IPS-11a (cell line): ENCODE measurements around the gene CDC25A.
"Not testable (repeated sequence)": the region's sequence is repeated elsewhere in the genome, so short reads cannot be mapped to it uniquely, and the experiment has no call there.

Source experiments
- H3K4me3 ChIP-seq: one replicate; pipeline ENCODE4 v1.5.1; 2013; ENCODE audit warnings: low read depth, low read length, control low read depth

Gene CDC25A

DNA sequence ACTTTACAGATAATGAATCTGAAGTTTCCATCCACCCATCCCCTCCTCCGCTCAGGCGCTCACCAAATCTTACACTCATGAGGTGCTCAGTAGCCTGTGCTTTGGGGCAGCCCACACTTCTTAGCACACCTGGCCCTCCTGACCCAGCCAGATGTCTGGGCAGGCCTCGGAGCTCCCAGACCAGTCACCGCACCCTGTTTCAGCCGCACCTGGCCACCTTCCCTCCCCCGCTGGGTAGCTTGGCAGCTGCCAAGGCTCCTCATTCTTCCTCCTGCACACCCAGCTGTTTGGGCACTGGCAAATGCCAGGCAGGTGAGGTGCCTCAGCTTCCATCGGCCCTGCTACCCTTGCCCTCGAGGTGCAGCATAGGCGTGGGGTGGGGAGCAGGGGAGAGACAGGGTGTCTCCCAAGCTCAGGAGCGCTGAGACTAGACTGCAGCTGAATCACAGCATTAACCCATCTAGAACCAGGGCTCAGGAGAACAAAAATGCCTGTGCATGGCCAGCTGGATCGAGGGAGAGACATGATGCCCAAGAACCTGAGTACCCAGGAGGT is 45.8 kb downstream of the CDC25A start:
- no peak overlapping the region for H3K4me3 ChIP-seq

DNA sequence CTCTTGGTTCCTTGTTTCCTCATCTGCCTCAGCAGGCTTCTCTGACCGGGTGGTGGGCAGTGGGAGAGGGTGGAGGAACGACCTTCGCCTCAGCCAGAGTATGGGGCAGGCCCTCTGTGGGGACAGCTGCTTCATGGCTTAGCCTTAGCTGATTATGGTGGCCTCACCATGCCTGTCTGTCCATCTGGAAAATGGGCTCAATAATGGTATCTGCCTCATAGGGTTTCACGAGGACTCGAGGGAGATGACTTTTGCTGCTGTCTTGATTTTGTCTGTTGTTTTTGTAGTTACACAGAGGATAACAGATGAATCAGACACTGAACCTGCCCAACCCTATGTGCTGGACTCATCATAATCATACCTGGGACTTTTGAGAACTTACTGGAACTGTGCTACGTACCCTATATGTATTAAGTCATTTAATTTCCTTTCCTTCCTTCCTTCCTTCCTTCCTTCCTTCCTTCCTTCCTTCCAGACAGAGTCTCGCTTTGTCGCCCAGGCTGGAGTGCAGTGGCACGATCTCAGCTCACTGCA is 46.5 kb downstream of the CDC25A start:
- H3K4me3 ChIP-seq, result no peak overlapping the region

DNA sequence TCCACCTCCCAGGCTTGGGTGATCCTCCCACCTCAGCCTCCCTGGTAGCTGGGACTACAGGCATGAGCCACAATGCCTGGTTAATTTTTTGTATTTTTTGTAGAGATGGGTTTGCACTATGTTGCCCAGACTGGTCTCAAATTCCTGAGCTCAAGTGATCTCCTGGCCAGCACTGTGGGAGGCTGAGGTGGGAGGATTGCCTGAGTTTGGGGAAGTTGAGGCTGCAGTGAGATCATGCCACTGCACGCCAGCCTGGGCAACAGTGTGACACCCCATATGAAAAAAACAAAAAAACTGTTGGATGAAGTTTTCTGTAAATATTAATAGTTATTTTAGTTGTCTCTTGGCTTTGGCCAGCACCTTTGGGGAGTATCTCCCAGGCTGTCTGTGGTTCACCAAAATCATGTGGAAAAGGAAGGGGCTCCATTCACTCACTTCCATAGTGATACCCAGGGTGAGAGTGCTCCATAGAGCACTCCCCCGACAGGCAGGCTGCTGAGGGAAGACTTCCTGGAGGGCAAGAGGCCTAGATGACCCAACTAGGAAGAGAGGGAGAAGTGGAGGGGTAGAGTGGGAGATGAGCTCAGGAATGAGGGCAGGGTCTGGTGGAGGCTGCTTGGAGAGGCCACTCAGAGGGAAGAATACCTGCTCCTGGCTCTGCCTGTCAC is 47.1 kb downstream of the CDC25A start:
- no peak overlapping the region for H3K4me3 ChIP-seq

DNA sequence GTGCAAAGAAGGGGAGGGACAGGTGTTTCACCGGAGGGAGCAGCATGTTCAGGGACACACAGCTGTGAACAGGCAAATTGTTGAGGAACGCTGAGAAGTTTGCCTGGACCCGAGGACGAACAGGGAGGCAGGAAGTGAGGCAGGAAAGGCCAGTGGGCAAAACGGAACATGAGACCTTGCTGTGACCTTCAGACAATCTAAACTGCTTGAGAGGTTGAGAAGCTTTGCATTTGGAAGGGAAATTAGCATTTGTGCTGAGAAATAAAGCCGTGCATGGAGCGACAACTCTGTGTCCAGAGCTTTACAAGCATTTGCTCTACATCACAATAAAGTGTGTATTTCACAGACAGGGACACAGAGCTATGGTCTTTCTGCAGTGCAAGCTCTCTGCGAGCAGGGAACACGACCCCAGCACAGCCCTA is 47.9 kb downstream of the CDC25A start:
- H3K4me3 ChIP-seq, result no peak overlapping the region

DNA sequence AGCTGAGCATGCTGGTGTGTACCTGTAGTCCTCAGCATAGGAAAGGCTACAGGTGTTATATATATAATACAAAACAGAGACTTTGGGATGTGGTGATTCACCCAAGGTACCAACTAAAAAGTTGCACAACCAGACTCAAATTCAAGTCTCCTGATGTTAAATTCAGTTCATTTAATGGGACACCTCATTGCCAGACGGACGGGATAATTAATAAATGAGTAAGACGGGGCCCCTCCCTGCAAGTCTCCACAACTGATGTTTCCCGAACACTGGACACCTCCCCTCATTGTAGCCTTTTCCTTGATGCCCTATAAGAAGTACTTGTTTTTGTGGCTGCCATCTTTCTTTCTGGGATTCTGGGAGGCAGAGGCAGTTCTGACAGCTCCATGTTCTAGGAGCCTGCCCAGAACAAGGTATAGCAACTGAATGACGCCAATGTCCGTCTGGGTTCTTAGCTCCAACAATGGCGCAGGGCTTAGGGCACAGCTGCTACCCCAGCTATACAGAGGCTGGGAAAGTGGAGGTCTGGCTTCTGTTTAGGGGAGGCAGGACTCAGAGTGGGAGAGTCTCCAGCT is 50.7 kb downstream of the CDC25A start:
- no peak overlapping the region for H3K4me3 ChIP-seq

DNA sequence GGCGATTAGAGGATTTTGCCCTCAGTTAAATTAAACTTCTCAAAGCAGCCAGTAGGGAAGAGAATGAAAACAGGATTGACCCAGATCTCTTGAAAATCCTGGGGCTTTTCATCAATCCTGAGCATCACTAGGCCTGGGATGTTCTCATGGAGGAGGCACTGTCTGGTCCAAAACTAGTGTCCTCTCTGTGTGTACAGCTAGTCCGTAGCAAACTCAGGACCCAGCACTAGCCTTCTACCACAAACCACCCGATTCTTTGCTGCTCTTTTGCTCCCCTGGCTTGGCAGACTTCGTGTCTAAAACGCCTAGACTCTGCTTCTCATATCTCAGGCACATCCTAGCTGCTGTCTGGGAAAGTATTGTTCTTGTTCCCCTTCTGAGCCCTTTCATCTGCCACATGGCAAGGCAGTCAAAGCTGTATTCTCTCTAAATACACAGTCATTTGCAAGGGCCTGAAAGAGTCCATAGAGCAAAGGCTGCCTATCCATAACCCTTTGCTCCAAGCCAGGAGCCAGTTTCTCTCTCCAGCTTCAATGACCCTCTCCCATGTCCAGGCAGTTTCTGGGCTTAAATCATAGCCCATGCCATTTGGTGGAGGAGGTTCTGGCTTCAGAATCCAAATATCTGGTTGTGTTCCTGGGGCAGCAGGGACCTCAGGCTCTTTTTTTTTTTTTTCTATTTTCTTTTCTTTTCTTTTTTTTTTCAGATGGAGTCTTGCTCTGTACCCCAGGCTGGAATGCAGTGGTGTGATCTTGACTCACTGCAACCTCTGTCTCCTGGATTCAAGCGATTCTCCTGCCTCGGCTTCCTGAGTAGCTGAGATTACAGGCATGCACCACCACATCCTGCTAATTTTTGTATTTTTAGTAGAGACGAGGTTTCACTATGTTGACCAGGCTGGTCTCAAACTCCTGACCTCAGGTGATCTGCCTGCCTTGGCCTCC is 52.4 kb downstream of the CDC25A start:
- H3K4me3 ChIP-seq, result no peak overlapping the region

DNA sequence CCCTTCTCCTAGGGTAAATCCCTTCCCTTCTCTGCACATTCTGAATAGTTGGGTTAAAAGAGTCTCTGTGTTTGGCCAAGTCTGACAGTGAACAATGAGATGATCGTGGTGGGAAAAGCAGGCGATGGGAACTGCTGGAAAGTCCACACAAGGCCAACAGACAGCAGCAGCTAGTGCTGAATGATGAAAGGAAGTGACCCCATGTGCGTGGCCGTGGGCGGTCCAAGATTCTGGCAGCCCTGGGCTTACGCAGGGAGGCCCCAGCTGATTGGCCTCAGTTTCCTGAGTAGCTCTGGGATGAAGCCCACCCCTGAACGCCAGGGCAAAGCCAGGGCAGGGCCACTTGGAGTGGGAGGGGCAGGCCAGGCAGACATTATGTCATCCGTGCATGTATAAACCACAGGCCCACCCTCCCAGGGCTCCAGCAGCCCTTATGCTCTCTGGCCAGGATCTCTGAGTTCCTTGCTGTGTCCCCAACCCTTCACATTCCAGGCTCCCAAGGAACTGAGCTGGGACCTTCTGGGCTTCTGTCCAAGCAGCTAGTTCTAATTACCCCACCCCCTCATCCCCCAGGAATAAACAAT is 57.8 kb downstream of the CDC25A start:
- H3K4me3 ChIP-seq, result no peak overlapping the region

DNA sequence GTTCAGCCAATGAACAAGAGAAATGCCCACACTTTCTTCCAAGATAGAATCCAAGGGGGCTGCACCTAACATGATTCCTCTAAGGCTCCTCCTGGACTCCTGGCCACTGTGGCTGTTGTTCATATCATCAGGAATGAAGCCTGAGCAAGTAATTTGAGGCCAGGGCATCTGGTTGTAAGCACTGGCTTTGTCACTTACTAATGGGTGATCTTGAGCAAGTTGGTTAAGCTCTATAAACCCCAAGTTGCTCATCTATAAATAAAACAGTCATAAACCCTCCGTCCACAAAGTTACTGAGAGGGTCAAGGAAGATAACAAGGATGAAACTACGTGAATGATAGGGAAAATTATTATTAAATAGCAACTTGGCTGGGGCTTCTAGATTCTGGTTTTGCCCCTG is 58.3 kb downstream of the CDC25A start:
- H3K4me3 ChIP-seq, result no peak overlapping the region

DNA sequence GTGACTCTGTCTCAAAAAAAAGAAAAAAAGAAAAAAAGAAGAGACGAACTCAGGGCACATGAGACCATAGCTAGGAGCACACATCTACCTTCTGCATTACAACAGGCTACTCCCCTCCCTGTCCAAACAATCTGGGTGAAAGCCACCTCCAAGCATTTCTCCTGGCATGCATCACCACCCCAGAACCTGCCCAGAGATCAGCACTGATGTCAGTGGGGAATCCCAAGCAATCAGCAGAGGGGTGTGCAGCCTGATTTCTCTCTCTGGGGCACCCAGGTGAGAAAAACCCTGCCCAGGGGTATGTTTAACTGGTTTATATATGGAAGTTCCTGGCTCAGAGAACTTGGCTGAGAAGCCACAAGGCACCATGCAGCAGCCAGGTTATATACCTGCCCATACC is 59.4 kb downstream of the CDC25A start:
- no peak overlapping the region for H3K4me3 ChIP-seq

DNA sequence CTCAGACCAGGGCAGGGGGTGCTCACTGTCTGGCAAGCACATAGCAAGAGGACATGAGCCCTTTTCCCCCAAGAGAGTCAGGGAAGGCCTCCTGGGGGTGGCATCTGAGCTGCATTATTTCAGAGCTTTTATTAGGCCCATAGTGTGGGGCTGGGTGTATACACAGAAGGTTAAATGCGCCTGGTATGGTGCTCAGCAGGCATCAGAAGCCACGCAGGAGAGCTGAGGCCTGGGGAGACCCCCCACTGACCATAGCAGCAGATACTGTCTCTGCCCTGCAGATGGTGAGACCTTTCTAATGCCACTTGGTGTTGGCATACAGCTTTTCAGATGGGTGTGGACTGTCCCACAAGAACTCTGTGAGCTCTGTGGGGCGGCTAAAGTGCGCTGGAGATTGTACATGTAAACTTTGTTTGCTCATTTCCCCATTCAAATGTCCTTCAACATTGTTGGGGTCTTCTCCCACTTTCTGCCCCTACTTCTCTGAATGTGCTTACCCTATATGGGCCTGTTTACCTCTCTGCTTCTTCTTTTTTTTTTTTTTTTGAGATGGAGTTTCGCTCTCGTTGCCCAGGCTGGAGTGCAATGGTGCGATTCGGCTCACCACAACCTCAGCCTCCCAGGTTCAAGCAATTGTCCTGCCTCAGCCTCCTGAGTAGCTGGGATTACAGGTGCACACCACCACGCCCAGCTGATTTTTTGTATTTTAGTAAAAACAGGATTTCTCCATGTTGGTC is 62.2 kb downstream of the CDC25A start:
- H3K4me3 ChIP-seq, result no peak overlapping the region

DNA sequence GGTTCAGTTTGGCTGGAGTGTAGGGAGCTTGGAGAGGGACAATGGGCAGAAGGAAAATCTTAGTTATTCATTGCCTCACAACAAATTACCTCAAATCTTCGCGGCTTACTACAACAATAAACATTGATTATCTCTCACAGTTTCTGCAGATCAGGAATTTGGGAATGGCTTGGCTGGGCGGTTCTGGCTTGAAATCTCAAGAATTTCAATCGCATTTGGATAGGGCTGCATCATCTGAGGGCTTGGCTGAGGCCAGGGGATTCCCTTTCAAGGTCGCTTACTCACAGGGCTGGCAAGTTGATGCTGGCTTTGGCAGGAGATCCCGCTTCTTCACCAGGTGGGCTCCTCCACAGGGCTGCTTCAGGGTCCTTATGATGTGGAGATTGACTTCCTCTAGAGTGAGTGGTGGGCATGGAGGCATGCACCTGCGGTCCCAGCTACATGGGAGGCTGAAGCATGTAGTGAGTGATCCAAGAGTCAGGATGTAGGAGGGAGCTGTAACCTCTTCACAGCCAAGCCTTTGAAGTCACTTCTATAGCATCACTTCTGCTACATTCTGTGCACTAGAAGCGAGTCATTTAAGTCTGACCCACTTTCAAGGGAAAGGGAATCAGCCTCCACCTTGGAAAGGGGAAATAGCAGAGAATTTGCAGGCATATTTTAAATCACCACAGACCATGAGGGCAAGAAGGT is 63.1 kb downstream of the CDC25A start:
- no peak overlapping the region for H3K4me3 ChIP-seq

DNA sequence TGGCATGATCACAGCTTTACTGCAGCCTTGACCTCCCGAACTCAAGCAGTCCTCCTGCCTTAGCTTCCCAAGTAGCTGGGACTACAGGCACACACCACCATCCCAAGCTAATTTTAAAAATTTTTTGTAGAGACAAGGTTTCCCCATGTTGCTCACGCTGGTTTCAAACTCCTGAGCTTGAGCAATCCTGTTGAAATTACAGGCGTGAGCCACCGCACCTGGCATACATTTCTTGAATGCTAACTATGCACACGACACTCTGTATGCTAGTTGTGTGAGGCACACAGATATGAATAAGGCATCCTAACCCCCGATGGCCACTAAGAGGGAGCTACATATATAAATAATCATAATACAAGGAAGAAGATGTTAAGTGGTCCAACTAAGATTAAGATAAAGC is 64.9 kb downstream of the CDC25A start:
- H3K4me3 ChIP-seq, result no peak overlapping the region

DNA sequence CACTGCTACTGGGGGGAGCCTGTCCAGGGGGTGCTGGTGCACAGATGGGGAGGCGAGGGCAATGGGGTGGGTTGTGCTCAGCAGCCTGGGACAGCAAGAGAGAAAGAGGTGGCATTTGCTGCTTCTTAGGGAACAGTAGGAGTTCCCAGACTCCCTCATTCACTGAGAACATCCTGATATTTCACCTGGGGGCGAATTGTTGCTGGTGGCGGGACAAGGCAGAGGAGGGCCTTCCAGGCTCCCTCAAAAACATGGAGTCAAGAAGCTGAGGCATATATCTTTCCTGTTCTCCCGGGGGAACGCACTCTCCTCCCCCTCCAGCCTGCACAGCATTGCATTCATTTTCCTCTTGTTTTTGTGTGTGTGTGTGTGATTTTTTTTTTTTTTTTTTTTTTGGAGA is 65.7 kb downstream of the CDC25A start:
- H3K4me3 ChIP-seq, result no peak overlapping the region

DNA sequence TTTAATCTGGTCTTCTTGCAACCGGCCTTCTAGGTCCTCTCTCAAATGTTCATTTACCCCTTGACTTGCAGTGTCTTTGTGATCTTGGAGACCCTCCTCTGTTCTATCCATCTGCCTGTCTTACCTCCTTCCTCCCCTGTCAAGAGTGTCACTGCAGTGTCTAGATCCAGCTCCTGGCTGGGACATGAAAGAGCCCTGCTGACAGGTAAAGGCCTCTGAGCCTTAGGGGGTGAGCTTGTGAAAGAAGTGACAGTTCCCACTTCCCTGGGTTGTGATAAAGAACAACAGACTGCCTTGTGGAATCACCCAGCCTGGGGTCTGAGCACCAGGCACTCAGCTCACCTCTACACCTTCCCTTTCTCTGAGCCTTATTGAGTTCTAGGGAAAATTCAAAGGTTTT is 68.0 kb downstream of the CDC25A start:
- H3K4me3 ChIP-seq, result no peak overlapping the region

DNA sequence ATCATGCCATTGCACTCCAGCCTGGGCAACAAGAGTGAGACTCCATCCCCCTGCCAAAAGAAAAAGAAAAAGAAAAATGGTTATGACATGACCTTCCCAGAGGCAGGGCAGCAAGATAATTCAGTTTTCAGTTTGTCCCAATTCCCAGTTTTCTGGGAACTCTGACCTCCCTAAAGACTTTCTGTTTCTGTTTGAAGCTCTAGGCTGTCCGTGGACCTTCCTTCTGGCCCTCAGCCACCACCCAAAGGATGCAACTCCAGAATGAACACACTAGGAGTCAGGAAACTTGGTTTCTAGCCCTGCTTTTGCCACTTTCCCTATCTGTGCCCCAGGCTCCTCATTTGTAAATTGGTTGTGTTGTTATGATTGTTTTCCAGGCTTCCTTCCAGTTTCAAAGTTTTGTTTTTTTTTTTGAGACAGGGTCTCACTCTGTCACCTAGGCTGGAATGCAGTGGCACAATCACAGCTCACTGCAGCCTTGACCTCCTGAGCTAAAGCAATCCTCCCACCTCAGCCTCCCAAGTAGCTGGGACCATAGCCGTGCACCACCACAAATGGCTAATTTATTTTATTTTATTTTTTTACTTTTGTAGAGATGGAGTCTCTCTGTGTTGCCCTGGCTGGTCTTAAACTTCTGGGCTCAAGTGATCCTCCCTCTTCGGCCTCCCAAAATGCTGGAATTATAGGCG is 68.6 kb downstream of the CDC25A start:
- no peak overlapping the region for H3K4me3 ChIP-seq

DNA sequence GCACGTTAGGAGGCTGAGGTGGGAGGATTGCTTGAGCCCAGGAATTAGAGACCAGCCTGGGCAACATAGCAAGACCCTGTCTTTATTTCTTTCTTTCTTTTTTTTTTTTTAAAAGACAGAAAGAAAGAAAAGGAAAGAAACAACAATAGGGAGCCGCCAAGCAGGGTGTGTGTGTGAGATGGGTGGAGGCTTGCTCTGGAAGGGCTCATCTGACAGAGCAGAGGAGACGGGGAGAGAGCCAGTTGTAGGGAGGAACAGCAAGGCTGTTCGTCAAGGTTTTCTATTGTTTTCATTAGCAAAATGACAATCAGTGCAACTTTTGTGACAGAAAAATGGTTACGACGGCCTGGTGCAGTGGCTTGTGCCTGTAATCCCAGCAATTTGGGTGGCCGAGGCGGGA is 69.3 kb downstream of the CDC25A start:
- no peak overlapping the region for H3K4me3 ChIP-seq

DNA sequence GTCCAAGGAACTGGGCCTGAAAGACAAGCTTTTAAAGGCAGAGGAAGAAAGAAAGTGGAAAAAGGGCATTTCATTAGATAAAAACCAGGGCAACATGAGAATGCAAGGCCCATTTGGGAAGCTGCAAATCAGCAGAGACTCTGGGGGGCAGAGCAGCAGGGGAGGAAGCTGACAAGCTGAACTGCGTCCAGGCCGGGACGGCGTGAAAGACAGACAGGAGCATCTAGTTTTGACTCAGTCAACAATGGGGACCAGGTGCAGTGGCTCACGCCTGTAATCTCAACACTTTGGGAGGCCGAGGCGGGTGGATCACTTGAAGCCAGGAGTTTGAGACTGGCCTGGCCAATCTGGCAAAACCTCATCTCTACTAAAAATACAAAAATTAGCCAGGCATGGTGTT is 69.9 kb downstream of the CDC25A start:
- H3K4me3 ChIP-seq, result no peak overlapping the region

DNA sequence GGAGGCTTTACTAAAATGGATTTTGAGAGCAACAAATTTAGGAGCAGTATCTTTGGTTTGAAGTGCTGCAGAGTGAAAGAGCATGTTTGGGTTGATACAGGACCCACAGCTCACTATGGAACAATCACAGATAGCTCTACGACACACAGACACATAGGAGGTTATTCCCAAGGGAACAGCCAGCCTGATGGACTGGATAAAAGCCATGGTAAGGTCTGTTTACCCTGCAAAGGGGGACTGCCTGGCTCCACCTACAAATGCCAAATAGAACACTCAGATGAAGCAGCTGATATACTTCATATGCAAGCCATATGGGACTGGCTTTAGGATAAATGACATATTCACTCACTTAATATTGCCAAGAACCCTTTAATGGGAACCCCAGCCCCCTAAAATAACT is 75.4 kb downstream of the CDC25A start:
- no peak overlapping the region for H3K4me3 ChIP-seq

DNA sequence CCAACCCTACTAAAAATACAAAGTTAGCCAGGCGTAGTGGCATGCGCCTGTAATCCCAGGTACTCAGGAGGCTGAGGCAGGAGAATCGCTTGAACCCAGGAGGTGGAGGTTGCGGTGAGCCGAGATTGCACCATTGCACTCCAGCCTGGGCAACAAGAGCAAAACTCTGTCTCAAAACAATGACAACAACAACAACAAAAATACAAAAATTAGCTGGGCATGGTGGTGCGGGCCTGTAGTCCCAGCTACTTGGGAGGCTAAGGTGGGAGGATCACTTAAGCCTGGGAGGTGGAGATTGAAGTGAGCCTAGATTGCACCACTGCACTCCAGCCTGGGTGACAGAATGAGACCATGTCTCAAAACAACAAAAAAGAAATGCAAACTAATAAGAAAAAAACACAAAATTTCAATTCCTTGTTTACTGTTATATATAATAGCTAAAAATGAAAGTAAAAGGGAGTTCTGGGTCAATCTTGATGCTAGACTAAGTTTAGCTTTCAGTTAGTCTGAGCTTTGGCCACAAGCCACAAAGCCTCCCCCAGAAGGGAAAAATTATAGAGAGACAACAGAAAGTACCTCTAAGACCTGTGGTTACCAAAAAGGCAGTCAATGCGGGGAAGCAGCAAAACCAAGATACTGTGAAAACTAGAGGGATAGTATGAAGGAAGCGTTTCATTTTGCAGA is 76.0 kb downstream of the CDC25A start:
- not testable (repeated sequence) for H3K4me3 ChIP-seq
